CD14-positive monocyte (primary cell): ENCODE data around the gene CACNA1G. TPM values are rescaled to one million over a fixed set of nuclear protein-coding genes. Genes with fewer than 3 reads are reported as not detected.

ENCODE experiments used
- DNase-seq, 3 donors: peaks; one replicate each; pipeline ENCODE4 v3.0.0-alpha.2; 2011 to 2022
- H2AFZ ChIP-seq: 2 replicates; pipeline ENCODE4 v1.6.0; 2012; ENCODE audit warnings: mild to moderate bottlenecking, low read depth, low read length, inconsistent platforms; ENCODE audit not compliant: insufficient read depth, poor library complexity, severe bottlenecking
- H3K27ac ChIP-seq, 2 donors: 1 replicate in 1 of 2; 2 replicates in 1 of 2; pipeline ENCODE4 v1.5.1; 2012 to 2013; ENCODE audit warnings: low read length in 2 of 2, control low read depth in 1 of 2, inconsistent platforms in 1 of 2, low read depth in 1 of 2, mild to moderate bottlenecking in 1 of 2
- H3K27me3 ChIP-seq, 2 donors: one replicate each; pipeline versions ENCODE4 v1.6.0 to v1.6.1; 2011 to 2013; ENCODE audit warnings: low read length in 2 of 2; ENCODE audit not compliant: control insufficient read depth in 2 of 2, insufficient read depth in 2 of 2
- H3K36me3 ChIP-seq, 2 donors: replicated peaks in 1 of 2; 1 replicate in 1 of 2; 2 replicates in 1 of 2; pipeline versions ENCODE4 v1.5.1 to v1.6.1; 2012 to 2013; ENCODE audit warnings: low read length in 2 of 2, control low read depth in 1 of 2, inconsistent platforms in 1 of 2, mild to moderate bottlenecking in 1 of 2; ENCODE audit not compliant: insufficient read depth in 2 of 2, control insufficient read depth in 1 of 2
- H3K4me1 ChIP-seq, 2 donors: 1 replicate in 1 of 2; 2 replicates in 1 of 2; pipeline versions ENCODE4 v1.5.1 to v1.6.1; 2012 to 2013; ENCODE audit warnings: low read length in 2 of 2, control low read depth in 1 of 2, inconsistent platforms in 1 of 2, mild to moderate bottlenecking in 1 of 2, moderate library complexity in 1 of 2; ENCODE audit not compliant: insufficient read depth in 2 of 2, control insufficient read depth in 1 of 2
- H3K4me2 ChIP-seq: replicated peaks from 2 replicates; pipeline ENCODE3; 2012; ENCODE audit warnings: low read length, moderate library complexity, mild to moderate bottlenecking; ENCODE audit not compliant: poor library complexity, severe bottlenecking; ENCODE audit errors: extremely low read depth
- H3K4me3 ChIP-seq, 3 experiments: fragments of 200-600 bp in 1 of 3; sonication (generic) in 1 of 3; replicated peaks in 1 of 3; 1 replicate in 2 of 3; 2 replicates in 1 of 3; pipeline ENCODE4 v1.5.1; 2011 to 2013; ENCODE audit warnings: low read length in 3 of 3, mild to moderate bottlenecking in 3 of 3, control low read depth in 2 of 3, low read depth in 2 of 3, inconsistent platforms in 1 of 3, moderate library complexity in 1 of 3
- H3K79me2 ChIP-seq: 2 replicates; pipeline ENCODE4 v1.6.0; 2012; ENCODE audit warnings: mild to moderate bottlenecking, control low read depth, inconsistent platforms, low read length, moderate library complexity; ENCODE audit not compliant: insufficient read depth
- H3K9ac ChIP-seq: 2 replicates; pipeline ENCODE4 v1.6.0; 2017; ENCODE audit warnings: low read length, mild to moderate bottlenecking; ENCODE audit not compliant: insufficient read depth, poor library complexity, severe bottlenecking
- H3K9me3 ChIP-seq, 2 donors: replicated peaks in 1 of 2; 1 replicate in 1 of 2; 2 replicates in 1 of 2; pipeline versions ENCODE4 v1.5.1 to v1.6.1; 2012 to 2013; ENCODE audit warnings: low read length in 2 of 2, control low read depth in 1 of 2; ENCODE audit not compliant: control insufficient read depth in 1 of 2, insufficient read depth in 1 of 2
- H4K20me1 ChIP-seq: 2 replicates; pipeline ENCODE4 v1.6.0; 2012; ENCODE audit warnings: mild to moderate bottlenecking, low read length, control low read depth, moderate library complexity; ENCODE audit not compliant: insufficient read depth
- H3K27ac Mint-ChIP-seq, 7 donors: one replicate each; pipeline ENCODE4 v1.8.0; 2020; ENCODE audit warnings: mild to moderate bottlenecking in 7 of 7, mixed read lengths in 7 of 7, moderate library complexity in 6 of 7, inconsistent platforms in 2 of 7
- H3K27me3 Mint-ChIP-seq, 3 donors: one replicate each; pipeline ENCODE4 v1.8.0; 2021 to 2022; ENCODE audit warnings: low read depth in 3 of 3, mild to moderate bottlenecking in 3 of 3, mixed read lengths in 3 of 3, moderate library complexity in 3 of 3, inconsistent platforms in 1 of 3
- H3K36me3 Mint-ChIP-seq, 2 donors: one replicate each; pipeline ENCODE4 v1.8.0; 2020; ENCODE audit warnings: mixed read lengths in 2 of 2, inconsistent platforms in 1 of 2, mild to moderate bottlenecking in 1 of 2
- H3K4me1 Mint-ChIP-seq: one replicate; pipeline ENCODE4 v1.8.0; 2020; ENCODE audit warnings: mild to moderate bottlenecking, mixed read lengths
- H3K4me3 Mint-ChIP-seq, 2 donors: one replicate each; pipeline ENCODE4 v1.8.0; 2020; ENCODE audit warnings: mild to moderate bottlenecking in 2 of 2, mixed read lengths in 2 of 2, moderate library complexity in 1 of 2
- H3K9me3 Mint-ChIP-seq, 7 donors: one replicate each; pipeline ENCODE4 v1.8.0; 2020 to 2022; ENCODE audit warnings: mixed read lengths in 7 of 7, mild to moderate bottlenecking in 6 of 7, moderate library complexity in 6 of 7, inconsistent platforms in 2 of 7
- CTCF ChIP-seq: fragments of 200-600 bp; IDR thresholded peaks from one replicate; pipeline ENCODE4 v1.8.0; 2022; ENCODE audit warnings: antibody characterized with exemption, mild to moderate bottlenecking
- WGBS: methylation state at CpG from one replicate; pipeline ENCODE4 v1.1.5; 2013; ENCODE audit warnings: missing lambda C conversion rate; ENCODE audit not compliant: insufficient coverage; 5-methylcytosine and 5-hydroxymethylcytosine counted together
- intact Hi-C, 2 donors: fragments of 100-400 bp; cut with micrococcal nuclease; formaldehyde crosslinking; loops; one replicate each; pipeline versions ENCODE4 v1.15.0 to v1.15.1; 2023
- polyA plus RNA-seq, 3 donors: library from polyadenylated mRNA; depleted of rRNA in 1 of 3; unstranded in 2 of 3; stranded (reverse) in 1 of 3; fragments of 300-500 nt in 2 of 3; fragments of >200 nt in 1 of 3; fragmentation: Illumina TruSeq in 2 of 3; gene quantifications; 1 replicate in 2 of 3; 2 replicates in 1 of 3; pipeline ENCODE4 v1.2.3, GENCODE V29; 2012 to 2021

Gene CACNA1G
- polyA plus RNA-seq, 3 donors = 0.03 TPM; not detected in 2

GRCh38 chr17:50675627-50676026 is 115.1 kb downstream of the CACNA1G start:
- no peak for DNase-seq
- Histone ChIP-seq H3K27me3 (no peaks in the 10 kb centered on the region), H3K9me3 (no peaks in the 10 kb centered on the region), H3K4me2 (no peak overlapping the region), H2AFZ (no peak overlapping the region), H3K9ac (no peak overlapping the region), H3K27ac (no peak overlapping the region), H3K36me3 (no peaks in the 10 kb centered on the region), H3K79me2 (no peaks in the 10 kb centered on the region), H3K4me1 (peaks cover 0 to 8% of the 10 kb centered on the region in 2 donors), H3K4me3 (no peak overlapping the region), H4K20me1 (no peaks in the 10 kb centered on the region)
- no peak overlapping the region for H3K4me3 Mint-ChIP-seq
- H3K9me3 Mint-ChIP-seq = no peaks in the 10 kb centered on the region
- TF ChIP-seq CTCF = no peak
- H3K36me3 Mint-ChIP-seq = peaks cover 0 to 12% of the 10 kb centered on the region in 2 donors
- H3K4me1 Mint-ChIP-seq = peaks cover 5% of the 10 kb centered on the region
- intact Hi-C loops = no loop called here
- 93% methylated on average over 7 of the region's 7 CpGs for WGBS
- H3K27ac Mint-ChIP-seq = no peak overlapping the region
- H3K27me3 Mint-ChIP-seq = peaks cover 2 to 10% (median 8%) of the 10 kb centered on the region in 3 donors

DNA sequence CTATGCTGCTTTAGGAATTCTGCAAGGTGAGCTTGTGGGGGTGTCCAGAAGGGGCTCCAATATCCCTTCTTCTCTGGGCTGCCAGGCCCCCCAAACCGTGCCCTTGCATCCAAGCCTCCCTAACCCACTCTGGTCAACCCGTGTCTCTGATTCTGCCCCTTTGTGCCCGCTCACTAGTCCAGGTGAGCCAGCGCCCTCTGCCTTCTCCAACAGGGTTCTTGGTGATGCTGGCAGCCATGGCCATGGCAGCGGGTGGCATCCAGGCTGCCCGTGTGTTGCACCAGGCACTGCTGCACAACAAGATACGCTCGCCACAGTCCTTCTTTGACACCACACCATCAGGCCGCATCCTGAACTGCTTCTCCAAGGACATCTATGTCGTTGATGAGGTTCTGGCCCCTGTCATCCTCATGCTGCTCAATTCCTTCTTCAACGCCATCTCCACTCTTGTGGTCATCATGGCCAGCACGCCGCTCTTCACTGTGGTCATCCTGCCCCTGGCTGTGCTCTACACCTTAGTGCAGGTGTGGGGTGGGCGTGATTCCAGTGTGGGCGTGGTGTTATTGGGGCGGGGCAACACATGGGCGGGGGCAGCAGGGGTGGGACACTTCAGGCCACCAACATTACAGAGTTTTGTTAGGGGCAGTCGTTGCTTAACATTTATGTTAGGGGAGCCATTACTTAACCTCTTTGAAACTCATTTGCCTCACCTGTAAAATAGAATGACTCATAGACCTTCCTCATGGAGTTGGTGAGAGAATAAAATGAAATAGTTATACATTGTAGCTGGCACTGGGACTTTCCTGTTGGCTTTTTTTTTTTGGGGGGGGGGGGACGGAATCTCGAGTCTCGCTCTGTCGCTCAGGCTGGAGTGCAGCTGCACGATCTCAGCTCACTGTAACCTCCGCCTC is 115.8 kb downstream of the CACNA1G start:
- Mint-ChIP-seq H3K27me3 (peaks cover 5 to 10% (median 8%) of the 10 kb centered on the region in 3 donors), H3K4me3 (no peak overlapping the region), H3K9me3 (no peaks in the 10 kb centered on the region), H3K27ac (no peak overlapping the region), H3K4me1 (peaks cover 6% of the 10 kb centered on the region), H3K36me3 (peaks cover 0 to 12% of the 10 kb centered on the region in 2 donors)
- no peaks in the 10 kb centered on the region for H3K9me3 ChIP-seq
- H3K4me3 ChIP-seq = no peak overlapping the region
- H3K27me3 ChIP-seq = no peaks in the 10 kb centered on the region
- 96% methylated on average over 17 of the region's 24 CpGs for WGBS
- no peak overlapping the region for H3K27ac ChIP-seq
- H2AFZ ChIP-seq = no peak overlapping the region
- no peaks in the 10 kb centered on the region for H3K36me3 ChIP-seq
- no peak for DNase-seq
- H3K79me2 ChIP-seq = no peaks in the 10 kb centered on the region
- no peak overlapping the region for H3K9ac ChIP-seq
- no peak overlapping the region for H3K4me2 ChIP-seq
- intact Hi-C loops = no loop called here
- no peak for TF ChIP-seq CTCF
- H3K4me1 ChIP-seq = peaks cover 5 to 10% of the 10 kb centered on the region in 2 donors
- no peaks in the 10 kb centered on the region for H4K20me1 ChIP-seq

Other genes with a start within 250 kb of the CACNA1G start
- 10 to 100 TPM in 1 of 3 donors, 1 to 10 TPM in 2; 4.4 to 10.2 (median 4.4) TPM for gene XYLT2, start 214.6 kb upstream of the CACNA1G start, polyA plus RNA-seq
- 10 to 100 TPM; 33.2 to 82.3 (median 75.3) TPM for gene MRPL27, start 187.5 kb upstream of the CACNA1G start, polyA plus RNA-seq
- gene EME1, start 187.5 kb upstream of the CACNA1G start, polyA plus RNA-seq = under 1 TPM; 0.33 to 0.76 (median 0.43) TPM
- 10 to 100 TPM; 36.6 to 48.9 (median 45.7) TPM for gene LRRC59, start 163.2 kb upstream of the CACNA1G start, polyA plus RNA-seq
- gene ACSF2, start 134.5 kb upstream of the CACNA1G start, polyA plus RNA-seq = 10 to 100 TPM in 1 of 3 donors, 1 to 10 TPM in 2; 2.8 to 24.4 (median 5.5) TPM
- gene CHAD, start 91.8 kb upstream of the CACNA1G start, polyA plus RNA-seq = not detected
- gene RSAD1, start 81.9 kb upstream of the CACNA1G start, polyA plus RNA-seq = 10 to 100 TPM; 20.6 to 40.0 (median 21.2) TPM
- not detected for gene MYCBPAP, start 52.3 kb upstream of the CACNA1G start, polyA plus RNA-seq
- not detected for gene EPN3, start 28.0 kb upstream of the CACNA1G start, polyA plus RNA-seq
- 10 to 100 TPM in 2 of 3 donors, 1 to 10 TPM in 1; 9.3 to 37.8 (median 12.2) TPM for gene SPATA20, start 13.5 kb upstream of the CACNA1G start, polyA plus RNA-seq
- 10 to 100 TPM in 2 of 3 donors, 1 to 10 TPM in 1; 2.7 to 74.5 (median 11.4) TPM for gene ABCC3, start 74.2 kb downstream of the CACNA1G start, polyA plus RNA-seq
- gene ANKRD40, start 147.2 kb downstream of the CACNA1G start, polyA plus RNA-seq = 10 to 100 TPM in 1 of 3 donors, 1 to 10 TPM in 2; 3.4 to 21.8 (median 3.4) TPM
- 10 to 100 TPM; 14.6 to 49.8 (median 17.1) TPM for gene LUC7L3, start 158.9 kb downstream of the CACNA1G start, polyA plus RNA-seq
- gene ANKRD40CL, start 206.8 kb downstream of the CACNA1G start, polyA plus RNA-seq = not detected